ENCODE results near the gene DST. TPM values are rescaled to one million over a fixed set of nuclear protein-coding genes. Genes with fewer than 3 reads are reported as not detected.

DST gene
- total RNA-seq, 1 experiment from 2014 or later, result 91.9 TPM

DNA sequence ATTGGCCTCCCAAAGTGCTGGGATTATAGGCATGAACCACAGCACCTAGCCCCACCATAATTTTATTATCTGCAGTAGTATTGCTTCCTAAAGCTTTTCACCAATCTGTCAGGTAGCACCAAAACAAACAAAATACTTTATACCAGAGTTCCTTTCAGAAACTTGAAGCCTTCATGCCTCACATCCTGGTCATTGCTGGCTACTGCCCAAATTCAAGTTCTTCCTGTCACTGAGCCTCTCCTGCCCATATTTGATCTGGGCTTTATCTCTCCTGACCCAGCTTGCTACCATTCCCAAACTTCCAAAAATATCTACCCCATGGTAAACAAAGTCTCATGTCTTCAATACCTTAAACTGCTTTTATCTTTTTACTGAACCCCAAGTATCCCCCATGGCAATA is 34.9 kb upstream of the DST start:
- H4K91ac ChIP-seq (ENCODE audit: insufficient read length, low read depth, low read length), result no peak overlapping the region
- no peaks in the 10 kb centered on the region for H4K20me1 ChIP-seq (ENCODE audit: control insufficient read depth, insufficient read depth, insufficient read length)
- H4K8ac ChIP-seq (replicated peaks; ENCODE audit: insufficient read length, low read depth, low read length), result no peak overlapping the region
- Mint-ChIP-seq H3K4me3 (no peak overlapping the region), H3K4me1 (no peaks in the 10 kb centered on the region), H3K9me3 (no peaks in the 10 kb centered on the region), H3K36me3 (ENCODE audit: insufficient read depth in 1 of 3, low read depth in 3 of 3) (peaks cover 0 to 4% (median 2%) of the 10 kb centered on the region in 3 experiments; a peak in 2 of 7 replicates), H3K27me3 (ENCODE audit: low read depth) (no peaks in the 10 kb centered on the region), H3K27ac (no peak overlapping the region)
- no peak for DNase-seq
- H2BK120ac ChIP-seq (ENCODE audit: low read depth, low read length, poor library complexity, severe bottlenecking), result no peak overlapping the region
- TF ChIP-seq, protein P1, sequence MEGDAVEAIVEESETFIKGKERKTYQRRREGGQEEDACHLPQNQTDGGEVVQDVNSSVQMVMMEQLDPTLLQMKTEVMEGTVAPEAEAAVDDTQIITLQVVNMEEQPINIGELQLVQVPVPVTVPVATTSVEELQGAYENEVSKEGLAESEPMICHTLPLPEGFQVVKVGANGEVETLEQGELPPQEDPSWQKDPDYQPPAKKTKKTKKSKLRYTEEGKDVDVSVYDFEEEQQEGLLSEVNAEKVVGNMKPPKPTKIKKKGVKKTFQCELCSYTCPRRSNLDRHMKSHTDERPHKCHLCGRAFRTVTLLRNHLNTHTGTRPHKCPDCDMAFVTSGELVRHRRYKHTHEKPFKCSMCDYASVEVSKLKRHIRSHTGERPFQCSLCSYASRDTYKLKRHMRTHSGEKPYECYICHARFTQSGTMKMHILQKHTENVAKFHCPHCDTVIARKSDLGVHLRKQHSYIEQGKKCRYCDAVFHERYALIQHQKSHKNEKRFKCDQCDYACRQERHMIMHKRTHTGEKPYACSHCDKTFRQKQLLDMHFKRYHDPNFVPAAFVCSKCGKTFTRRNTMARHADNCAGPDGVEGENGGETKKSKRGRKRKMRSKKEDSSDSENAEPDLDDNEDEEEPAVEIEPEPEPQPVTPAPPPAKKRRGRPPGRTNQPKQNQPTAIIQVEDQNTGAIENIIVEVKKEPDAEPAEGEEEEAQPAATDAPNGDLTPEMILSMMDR (conservative IDR thresholded peaks at IDR 0.05), result no peak
- no peak overlapping the region for H3K9ac ChIP-seq (ENCODE audit: extremely low read depth, insufficient read length, low read length)
- no peak overlapping the region for H2AFZ ChIP-seq (ENCODE audit: low read length)
- no peaks in the 10 kb centered on the region for H3K23me2 ChIP-seq (ENCODE audit: insufficient read length, low read depth, low read length, poor library complexity, severe bottlenecking)
- H3K4me1 ChIP-seq (ENCODE audit: insufficient read depth, low read length), result no peaks in the 10 kb centered on the region
- no peak overlapping the region for H2BK5ac ChIP-seq (ENCODE audit: insufficient read length, low read length)
- no peak overlapping the region for H3K23ac ChIP-seq (ENCODE audit: insufficient read length, low read depth, low read length)
- H3K4ac ChIP-seq (ENCODE audit: low read depth, low read length), result no peak overlapping the region
- H3K27ac ChIP-seq (ENCODE audit: insufficient read length, low read depth, low read length), result no peak overlapping the region
- no peak overlapping the region for H4K5ac ChIP-seq (ENCODE audit: insufficient read length, low read depth, low read length)
- peaks cover 5% of the 10 kb centered on the region for H3K79me1 ChIP-seq (ENCODE audit: insufficient read depth, low read depth, low read length, poor library complexity, severe bottlenecking)
- H3K79me2 ChIP-seq (ENCODE audit: insufficient read depth, low read length), result peaks cover 3% of the 10 kb centered on the region; the same call in 1 of the 2 replicates
- H3T11ph ChIP-seq (ENCODE audit: low read length), result no peak overlapping the region
- H2BK20ac ChIP-seq (ENCODE audit: low read depth, low read length, poor library complexity, severe bottlenecking), result no peak overlapping the region
- no peaks in the 10 kb centered on the region for H3K27me3 ChIP-seq (ENCODE audit: insufficient read depth, low read length)
- H3K18ac ChIP-seq (ENCODE audit: insufficient read length, low read depth, low read length), result no peak overlapping the region
- H3K4me2 ChIP-seq (ENCODE audit: insufficient read depth, insufficient read length, low read length), result no peak overlapping the region
- no peak overlapping the region for H3K14ac ChIP-seq (ENCODE audit: insufficient read depth, low read length)
- H2BK12ac ChIP-seq (ENCODE audit: insufficient read length, low read depth, low read length), result no peak overlapping the region
- H3K9me3 ChIP-seq (ENCODE audit: control insufficient read depth, low read depth, low read length), result no peaks in the 10 kb centered on the region
- no peak overlapping the region for H2BK15ac ChIP-seq (ENCODE audit: low read depth, low read length)
- no peak overlapping the region for H2AK5ac ChIP-seq (ENCODE audit: insufficient read length, low read length)
- no peak overlapping the region for H3K56ac ChIP-seq (ENCODE audit: insufficient read length, low read depth, low read length)
